ENCODE measurements around the gene NR4A1. TPM values are rescaled to one million over a fixed set of nuclear protein-coding genes. Genes with fewer than 3 reads are reported as not detected.

The NR4A1 gene
- total and polyA plus RNA-seq, 2 of the 13 experiments (the other 11 are each of a cell fraction or from before 2014, with no cell fraction given) = 5.7 to 15.2 TPM

- TF ChIP-seq, protein P1, sequence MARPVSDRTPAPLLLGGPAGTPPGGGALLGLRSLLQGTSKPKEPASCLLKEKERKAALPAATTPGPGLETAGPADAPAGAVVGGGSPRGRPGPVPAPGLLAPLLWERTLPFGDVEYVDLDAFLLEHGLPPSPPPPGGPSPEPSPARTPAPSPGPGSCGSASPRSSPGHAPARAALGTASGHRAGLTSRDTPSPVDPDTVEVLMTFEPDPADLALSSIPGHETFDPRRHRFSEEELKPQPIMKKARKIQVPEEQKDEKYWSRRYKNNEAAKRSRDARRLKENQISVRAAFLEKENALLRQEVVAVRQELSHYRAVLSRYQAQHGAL (CRISPR knock-in tag; IDR thresholded peaks at IDR 0.05; ENCODE audit: not compliant biosample characterization) = no peak
- TF ChIP-seq AFF4 (CRISPR knock-in tag; IDR thresholded peaks at IDR 0.05) = no peak
- no peak for TF ChIP-seq ZNF672 (CRISPR knock-in tag; IDR thresholded peaks at IDR 0.05)
- no peak for TF ChIP-seq NCOA1 (CRISPR knock-in tag; IDR thresholded peaks at IDR 0.05)
- no peak for TF ChIP-seq ZNF580 (CRISPR knock-in tag; IDR thresholded peaks at IDR 0.05; ENCODE audit: borderline replicate concordance, low read depth)
- no peak for TF ChIP-seq GFI1 (CRISPR knock-in tag; IDR thresholded peaks at IDR 0.05; ENCODE audit: borderline replicate concordance)
- TF ChIP-seq ARID5B (CRISPR knock-in tag; IDR thresholded peaks at IDR 0.05) = no peak; the same call in 1 of the 2 replicates
- TF ChIP-seq PAF1 (CRISPR knock-in tag; IDR thresholded peaks at IDR 0.05) = no peak
- TF ChIP-seq SETDB1 (CRISPR knock-in tag; IDR thresholded peaks at IDR 0.05; ENCODE audit: borderline replicate concordance) = no peak
- no peak for TF ChIP-seq ZNF282 (IDR thresholded peaks at IDR 0.05; ENCODE audit: partially characterized antibody)
- TF ChIP-seq U2AF2 (IDR thresholded peaks at IDR 0.05; ENCODE audit: low read depth, low read length) = no peak
- TF ChIP-seq MED8 (CRISPR knock-in tag; IDR thresholded peaks at IDR 0.05; ENCODE audit: insufficient replicate concordance) = no peak
- no peak for TF ChIP-seq THRA (CRISPR knock-in tag; IDR thresholded peaks at IDR 0.05; ENCODE audit: borderline replicate concordance)
- TF ChIP-seq SOX5 (CRISPR knock-in tag; IDR thresholded peaks at IDR 0.05; ENCODE audit: borderline replicate concordance) = peak; percentile 48; the same call in 1 of the 2 replicates
- TF ChIP-seq, protein P2, sequence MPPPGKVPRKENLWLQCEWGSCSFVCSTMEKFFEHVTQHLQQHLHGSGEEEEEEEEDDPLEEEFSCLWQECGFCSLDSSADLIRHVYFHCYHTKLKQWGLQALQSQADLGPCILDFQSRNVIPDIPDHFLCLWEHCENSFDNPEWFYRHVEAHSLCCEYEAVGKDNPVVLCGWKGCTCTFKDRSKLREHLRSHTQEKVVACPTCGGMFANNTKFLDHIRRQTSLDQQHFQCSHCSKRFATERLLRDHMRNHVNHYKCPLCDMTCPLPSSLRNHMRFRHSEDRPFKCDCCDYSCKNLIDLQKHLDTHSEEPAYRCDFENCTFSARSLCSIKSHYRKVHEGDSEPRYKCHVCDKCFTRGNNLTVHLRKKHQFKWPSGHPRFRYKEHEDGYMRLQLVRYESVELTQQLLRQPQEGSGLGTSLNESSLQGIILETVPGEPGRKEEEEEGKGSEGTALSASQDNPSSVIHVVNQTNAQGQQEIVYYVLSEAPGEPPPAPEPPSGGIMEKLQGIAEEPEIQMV (CRISPR knock-in tag; IDR thresholded peaks at IDR 0.05; ENCODE audit: low read depth) = 0 out of 2 replicates have a peak, but pooled peaks have one; percentile 21
These were observed 41.1 kb upstream of the NR4A1 start (continued) for GRCh38 chr12:52010152-52010622.

Data from HepG2 (cell line).